PC-3 (cell line): ENCODE results near the gene CD2.

ENCODE experiments used
- EZH2 ChIP-seq: fragments of 300-600 bp; sonication (generic); IDR thresholded peaks from one replicate; pipeline ENCODE4 v1.6.1; 2017; ENCODE audit warnings: antibody characterized with exemption, mild to moderate bottlenecking, low read length; ENCODE audit not compliant: unreplicated experiment
- EZH2phosphoT487 ChIP-seq: fragments of 300-600 bp; sonication (generic); IDR thresholded peaks from 2 replicates; pipeline ENCODE4 v1.6.1; 2018; ENCODE audit warnings: mild to moderate bottlenecking, antibody characterized with exemption, low read length, borderline replicate concordance

GRCh38 chr1:116767782-116768382, 13.7 kb downstream of the CD2 start:
- no peak for TF ChIP-seq EZH2phosphoT487
- no peak for TF ChIP-seq EZH2
